GM19043 (cell line): ENCODE measurements around the gene AMN.
"Not testable (repeated sequence)": the region's sequence is repeated elsewhere in the genome, so short reads cannot be mapped to it uniquely, and the experiment has no call there.

Source experiments
- ATAC-seq: cut with Tn5 transposase; IDR thresholded peaks from one replicate; pipeline ENCODE4 v1.9.1; 2021; ENCODE audit warnings: low read depth; ENCODE audit not compliant: unreplicated experiment

Gene AMN

DNA sequence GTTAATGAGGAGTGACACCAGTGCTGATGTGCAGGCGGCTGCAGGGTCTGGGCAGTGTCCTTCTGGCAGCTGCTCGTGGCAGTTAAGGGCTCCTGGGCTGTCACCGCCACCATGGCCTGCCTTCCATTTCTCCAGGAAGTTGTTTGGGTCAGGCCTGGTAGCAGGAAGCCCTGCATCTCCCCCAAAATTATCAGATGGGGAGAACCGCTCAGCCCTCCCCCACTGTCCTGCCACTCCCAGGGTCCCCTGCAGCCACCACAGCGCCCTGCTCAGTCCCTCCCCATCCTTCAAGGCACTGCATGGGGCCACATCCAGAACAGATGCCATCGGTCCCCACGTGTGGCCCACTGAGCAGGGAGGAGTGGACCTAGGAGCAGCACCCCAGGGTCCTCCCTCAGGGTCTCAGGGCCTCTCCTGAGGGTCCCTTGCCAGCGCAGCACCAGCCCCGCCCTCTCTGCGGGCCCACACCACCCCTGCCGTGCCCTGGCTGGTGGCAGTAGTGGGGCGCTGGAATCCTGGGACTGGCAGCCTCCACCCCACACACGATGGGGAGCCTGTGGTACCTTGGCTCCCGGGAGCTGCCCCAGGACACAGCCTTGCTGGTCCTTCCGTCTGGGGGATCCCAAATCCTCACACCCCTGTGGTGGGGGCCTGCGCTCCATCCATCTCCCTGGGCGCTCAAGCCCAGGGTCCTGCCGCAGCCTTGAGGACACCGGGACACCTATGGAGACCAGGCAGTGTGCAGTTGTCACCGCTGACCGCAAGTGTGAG lies 10.3 kb upstream of the AMN start:
- no peak for ATAC-seq

GRCh38 chr14:102913341-102914211 lies 8.9 kb upstream of the AMN start:
- no peak for ATAC-seq

DNA sequence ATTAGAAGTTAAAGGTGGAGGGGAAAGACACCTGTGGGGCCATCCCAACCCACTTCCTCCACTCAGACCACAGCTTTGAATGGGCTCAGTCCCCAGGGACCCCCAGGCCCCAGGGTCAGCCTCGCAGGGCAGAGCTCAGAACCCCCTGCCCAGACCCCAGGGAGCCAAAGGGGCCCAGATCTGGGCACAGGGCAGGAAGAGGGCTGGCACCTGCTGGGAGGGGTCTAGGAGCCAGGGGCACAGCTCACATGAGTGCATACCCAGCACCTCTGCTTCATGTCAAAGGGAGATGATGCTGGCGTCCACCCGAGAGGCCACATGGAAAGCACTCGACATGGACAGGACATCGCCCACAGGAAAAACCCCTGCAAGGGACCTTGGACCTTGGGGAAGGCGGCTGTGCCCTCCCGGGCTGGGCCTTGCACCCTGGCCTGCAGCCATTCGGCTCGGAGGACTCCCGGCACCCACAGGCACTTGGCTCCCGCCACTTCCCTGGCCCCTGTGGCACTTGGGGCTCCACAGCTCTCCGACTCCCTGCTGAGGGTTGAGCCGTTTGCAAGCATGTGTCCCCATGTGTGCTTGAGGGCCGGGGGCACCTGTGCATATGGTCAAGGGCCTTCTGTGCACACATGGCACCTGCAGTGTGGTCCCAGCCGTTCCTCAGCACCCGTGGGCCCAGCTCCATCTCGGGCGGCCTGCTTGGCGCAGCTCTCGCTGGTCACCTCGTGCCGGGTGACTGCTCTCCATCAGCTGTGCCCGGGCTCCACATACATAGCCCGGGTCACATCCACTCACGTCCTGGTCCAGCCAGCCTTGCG lies 7.8 kb upstream of the AMN start:
- no peak for ATAC-seq

GRCh38 chr14:102915292-102916110 lies 7.0 kb upstream of the AMN start:
- no peak for ATAC-seq

DNA sequence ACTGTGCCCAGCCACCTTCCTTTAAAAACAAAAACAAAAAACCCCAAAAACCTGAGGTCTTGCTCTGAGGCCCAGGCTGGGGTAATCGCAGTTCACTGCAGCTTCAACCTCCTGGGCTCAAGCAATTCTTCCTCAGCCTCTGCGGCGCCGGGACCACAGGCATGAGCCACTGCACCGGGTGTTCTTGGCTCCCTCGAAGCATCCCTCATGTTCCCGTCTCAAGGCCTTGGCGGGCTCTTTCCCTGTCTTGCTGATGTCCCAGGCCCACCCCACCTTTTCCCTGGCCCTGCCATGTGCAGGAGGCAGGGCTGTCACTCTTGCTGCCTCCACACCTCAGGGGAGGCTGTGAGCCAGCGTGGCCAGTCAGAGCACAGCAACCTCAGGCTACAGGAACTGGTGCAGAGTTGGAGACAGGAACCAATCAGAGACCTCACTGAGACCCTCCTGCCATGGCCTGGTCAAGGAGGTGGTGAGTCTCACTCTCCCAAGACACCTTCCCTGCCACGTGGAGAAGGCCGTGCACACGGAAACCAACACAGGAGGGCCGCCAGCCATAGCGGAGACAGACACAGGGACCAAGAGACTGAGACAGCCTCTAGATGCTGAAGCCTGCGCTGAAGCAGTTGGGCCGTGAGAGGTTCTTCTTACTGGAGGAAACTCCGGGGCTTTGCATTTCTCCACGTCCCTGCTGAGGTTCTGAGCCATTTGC lies 6.0 kb upstream of the AMN start:
- ATAC-seq, result no peak

DNA sequence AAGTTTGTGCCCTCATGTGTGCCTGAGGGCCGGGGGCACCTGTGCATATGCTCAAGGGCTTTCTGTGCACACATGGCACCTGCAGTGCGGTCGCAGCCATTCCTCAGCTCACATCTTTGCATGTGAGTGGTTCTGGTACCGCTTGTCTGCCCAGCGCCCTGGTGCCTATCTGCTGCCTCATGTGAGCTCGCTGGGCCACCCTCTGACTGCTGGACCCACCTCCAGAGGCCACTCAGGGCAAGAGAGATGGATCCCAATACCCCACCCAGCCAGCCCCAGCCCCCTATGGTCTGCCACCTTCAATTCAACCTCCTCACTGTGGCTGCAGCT lies 5.4 kb upstream of the AMN start:
- no peak for ATAC-seq

GRCh38 chr14:102917469-102918211 lies 4.8 kb upstream of the AMN start:
- no peak for ATAC-seq

DNA sequence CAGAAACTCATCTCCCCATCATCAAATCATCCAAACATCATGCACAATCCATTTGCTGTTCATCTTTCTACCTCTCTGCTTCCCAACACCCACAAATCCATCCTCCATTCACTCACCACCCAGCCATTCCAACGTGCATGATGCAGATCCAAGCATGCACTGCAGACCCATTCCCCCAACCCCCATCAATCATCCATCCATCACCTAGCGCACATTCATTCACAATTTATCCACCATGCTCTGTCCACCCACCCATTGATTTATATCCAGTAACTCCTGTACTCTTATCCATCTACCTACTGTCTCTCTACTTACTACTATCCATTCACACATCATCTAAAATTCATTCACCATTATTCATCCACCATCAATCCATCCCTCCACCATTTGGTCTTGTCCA lies 4.0 kb upstream of the AMN start:
- ATAC-seq, result no peak

DNA sequence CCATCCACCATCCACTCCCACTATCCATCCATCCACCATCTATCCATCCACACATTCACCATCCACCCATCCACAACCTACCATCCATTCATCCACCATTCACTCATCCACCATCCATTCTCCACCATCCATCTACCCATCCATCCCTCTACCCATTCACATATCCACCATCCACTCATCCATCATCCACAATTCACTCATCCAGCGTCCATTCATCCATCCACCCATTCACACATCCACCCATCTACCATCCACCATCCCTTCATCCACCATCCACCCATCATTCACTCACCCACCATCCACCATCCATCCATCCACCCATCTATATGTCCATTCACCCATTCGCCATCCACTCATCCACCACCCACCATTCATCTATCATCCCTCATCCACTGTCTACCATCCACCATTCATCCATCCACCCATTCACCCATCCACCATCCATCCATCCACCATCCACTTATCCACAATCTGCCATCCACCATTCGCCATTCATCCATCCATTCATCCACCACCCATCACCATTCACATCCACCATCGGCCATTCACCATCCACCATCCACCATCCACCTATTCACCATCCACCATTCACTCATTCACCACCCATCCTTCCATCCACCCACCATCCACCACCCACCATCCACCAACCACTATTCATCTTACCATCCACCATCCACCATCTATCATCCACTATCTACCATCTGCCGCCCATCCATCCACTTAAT lies 2.0 kb upstream of the AMN start:
- ATAC-seq, result no peak

- ATAC-seq, result no peak
Observed at GRCh38 chr14:102920998-102921304, 1.5 kb upstream of the AMN start.

- no peak for ATAC-seq
Observed at GRCh38 chr14:102923201-102923924, 900 bp downstream of the AMN start.

GRCh38 chr14:102923925-102924486 lies 1.5 kb downstream of the AMN start:
- no peak for ATAC-seq

DNA sequence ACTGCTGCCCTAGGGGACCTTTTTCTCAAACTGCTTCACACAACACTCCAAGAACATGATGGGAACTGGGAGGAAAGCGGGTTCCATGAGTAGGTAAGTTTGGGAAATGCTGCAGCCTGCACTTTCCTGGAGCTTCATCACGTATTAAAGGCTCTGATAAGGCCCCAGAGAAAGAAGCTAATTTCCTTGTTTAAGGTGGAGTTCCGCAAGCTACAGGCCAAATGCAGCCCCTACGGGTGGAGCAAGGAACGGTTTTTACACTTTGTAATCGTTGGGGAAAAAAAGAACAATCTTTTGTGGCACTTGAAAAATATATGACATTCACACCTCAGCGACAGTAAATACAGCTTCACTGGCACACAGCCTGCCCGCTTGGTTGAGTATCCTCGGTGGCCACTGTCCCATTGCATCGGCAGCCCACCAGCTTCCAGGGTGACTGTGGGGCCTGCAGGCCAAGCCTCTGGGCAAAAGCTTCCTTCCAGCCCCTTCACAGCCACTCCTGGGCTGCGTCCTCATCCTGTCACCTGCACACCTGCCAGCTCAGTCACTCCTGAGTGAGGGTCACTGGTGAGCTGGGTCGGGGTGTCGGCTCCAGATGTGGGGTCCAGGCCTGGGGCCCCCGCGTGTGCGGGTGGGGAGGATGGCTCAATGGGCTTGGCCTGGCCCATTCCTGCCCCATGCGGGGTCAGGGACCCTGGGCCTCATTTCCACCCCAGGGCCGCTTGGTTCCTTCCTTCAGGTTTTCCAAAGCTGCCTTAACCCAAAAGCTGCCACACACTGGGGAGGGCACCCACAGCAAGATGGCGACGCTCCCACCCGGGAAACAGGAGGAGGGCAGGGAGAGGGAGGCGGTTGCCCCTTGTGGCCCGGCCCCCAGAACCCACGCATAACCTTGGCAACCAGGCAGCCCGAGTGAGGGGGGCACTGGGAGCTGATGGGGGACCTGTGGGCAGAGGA lies 2.4 kb downstream of the AMN start:
- no peak for ATAC-seq

DNA sequence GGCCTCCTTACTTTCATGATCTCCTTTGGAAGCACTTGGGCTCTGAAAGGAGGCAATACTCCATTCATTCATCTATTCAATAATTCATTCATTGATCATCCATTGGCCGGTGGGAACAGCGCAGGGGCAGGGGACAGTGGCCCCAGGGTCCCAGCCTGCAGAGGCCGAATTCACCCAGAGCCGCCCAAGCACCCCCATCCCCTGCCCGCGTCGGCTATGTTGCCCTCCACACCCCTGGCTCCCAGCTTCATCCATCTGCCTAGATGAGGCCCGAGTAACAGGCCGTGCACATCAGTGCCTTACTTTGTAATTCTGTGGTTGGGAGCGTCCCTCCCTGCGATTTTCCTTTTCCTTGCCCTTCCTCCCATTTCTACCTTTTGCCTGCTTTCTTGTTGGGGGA lies 3.2 kb downstream of the AMN start:
- no peak for ATAC-seq

DNA sequence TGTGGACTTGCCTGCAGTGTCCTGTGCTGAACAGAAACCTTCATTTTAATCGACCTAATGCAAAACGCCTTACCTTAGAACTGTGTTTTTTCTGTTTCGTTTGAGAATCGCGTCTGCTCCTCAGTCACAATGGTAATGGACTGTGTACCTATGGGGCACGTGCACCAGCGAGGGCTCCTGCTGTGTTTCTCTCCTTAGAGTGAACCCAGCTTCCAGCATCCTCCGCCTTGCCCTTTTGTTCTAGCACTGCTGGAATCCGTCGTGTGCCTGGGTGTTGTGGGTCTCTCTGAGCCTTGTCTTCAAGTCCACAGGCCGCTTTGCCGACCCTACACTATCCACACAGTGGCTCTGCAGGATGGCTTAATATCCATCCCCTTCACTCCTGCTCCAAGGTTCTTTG lies 3.6 kb downstream of the AMN start:
- no peak for ATAC-seq

DNA sequence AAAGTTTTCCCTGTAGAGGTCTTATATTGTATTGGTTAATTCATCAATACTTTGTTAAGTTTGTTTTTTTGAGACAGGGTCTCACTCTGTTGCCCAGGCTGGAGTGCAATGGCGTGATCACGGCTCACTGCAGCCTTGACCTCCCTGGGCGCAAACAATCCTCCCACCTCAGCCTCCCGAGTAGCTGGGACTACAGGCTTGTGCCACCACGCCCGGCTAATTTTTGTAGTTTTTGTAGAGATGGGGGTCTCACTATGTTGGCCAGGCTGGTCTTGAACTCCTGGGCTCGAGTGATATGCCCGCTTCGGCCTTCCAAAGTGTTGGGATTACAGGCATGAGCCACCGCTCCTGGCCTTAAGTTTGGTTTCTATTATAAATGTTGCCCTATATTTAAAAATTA lies 4.4 kb downstream of the AMN start:
- not testable (repeated sequence) for ATAC-seq
